ENCODE measurements around the gene GOSR1.
A peak's percentile ranks its signal among the peaks of the same experiment; 100 is the strongest.
"Not testable (repeated sequence)": the region's sequence is repeated elsewhere in the genome, so short reads cannot be mapped to it uniquely, and the experiment has no call there.

GOSR1 gene

GRCh38 chr17:30547778-30548573, 70.8 kb downstream of the GOSR1 start:
- no peak for DNase-seq

GRCh38 chr17:30549181-30549580, 72.0 kb downstream of the GOSR1 start:
- DNase-seq = not testable (repeated sequence)

- no peak for DNase-seq
Measured at GRCh38 chr17:30549864-30550511, 72.8 kb downstream of the GOSR1 start.

- peak; percentile 91 for DNase-seq
Measured at GRCh38 chr17:30550512-30551273, 73.5 kb downstream of the GOSR1 start.

GRCh38 chr17:30551274-30551995, 74.2 kb downstream of the GOSR1 start:
- DNase-seq = not testable (repeated sequence)

GRCh38 chr17:30551996-30552339, 74.8 kb downstream of the GOSR1 start:
- DNase-seq = no peak

- no peak for DNase-seq
Measured at GRCh38 chr17:30552994-30553566, 75.9 kb downstream of the GOSR1 start.

- not testable (repeated sequence) for DNase-seq
Measured at GRCh38 chr17:30553823-30554440, 76.7 kb downstream of the GOSR1 start.

GRCh38 chr17:30554839-30555751, 77.9 kb downstream of the GOSR1 start:
- peak; percentile 82 for DNase-seq

- no peak for DNase-seq
Measured at GRCh38 chr17:30555942-30556341, 78.7 kb downstream of the GOSR1 start.

- no peak for DNase-seq
Measured at GRCh38 chr17:30556374-30557332, 79.4 kb downstream of the GOSR1 start.

- no peak for DNase-seq
Measured at GRCh38 chr17:30557916-30558685, 80.9 kb downstream of the GOSR1 start.

- no peak for DNase-seq
Measured at GRCh38 chr17:30558686-30559545, 81.7 kb downstream of the GOSR1 start.

GRCh38 chr17:30559656-30560055, 82.4 kb downstream of the GOSR1 start:
- no peak for DNase-seq

- not testable (repeated sequence) for DNase-seq
Measured at GRCh38 chr17:30560117-30561026, 83.2 kb downstream of the GOSR1 start.

- DNase-seq = not testable (repeated sequence)
Measured at GRCh38 chr17:30561766-30562165, 84.6 kb downstream of the GOSR1 start.
